GM13977 (cell line): ENCODE results near the gene WDR87.
A peak's percentile ranks its signal among the peaks of the same experiment; 100 is the strongest.

Experiments
- DNase-seq: peaks from one replicate; pipeline ENCODE4 v3.0.0; 2012; ENCODE audit warnings: low spot score
- in situ Hi-C: fragments of 300-500 bp; cut with MboI; formaldehyde crosslinking; loops from one replicate; pipeline ENCODE4 v1.12.0; 2022; ENCODE audit warnings: low sequenced_read_pairs, low pct_unique_long_range_greater_than_20kb, mixed read lengths, inconsistent platforms; ENCODE audit not compliant: unreplicated experiment
- TF ChIP-seq, protein P1 (sequence below): IDR thresholded peaks from 2 replicates; pipeline ENCODE4 v1.5.1; 2012; ENCODE audit warnings: mild to moderate bottlenecking, control low read depth; ENCODE audit not compliant: insufficient read depth; ENCODE audit errors: extremely low read depth, missing control alignments

The WDR87 gene

DNA sequence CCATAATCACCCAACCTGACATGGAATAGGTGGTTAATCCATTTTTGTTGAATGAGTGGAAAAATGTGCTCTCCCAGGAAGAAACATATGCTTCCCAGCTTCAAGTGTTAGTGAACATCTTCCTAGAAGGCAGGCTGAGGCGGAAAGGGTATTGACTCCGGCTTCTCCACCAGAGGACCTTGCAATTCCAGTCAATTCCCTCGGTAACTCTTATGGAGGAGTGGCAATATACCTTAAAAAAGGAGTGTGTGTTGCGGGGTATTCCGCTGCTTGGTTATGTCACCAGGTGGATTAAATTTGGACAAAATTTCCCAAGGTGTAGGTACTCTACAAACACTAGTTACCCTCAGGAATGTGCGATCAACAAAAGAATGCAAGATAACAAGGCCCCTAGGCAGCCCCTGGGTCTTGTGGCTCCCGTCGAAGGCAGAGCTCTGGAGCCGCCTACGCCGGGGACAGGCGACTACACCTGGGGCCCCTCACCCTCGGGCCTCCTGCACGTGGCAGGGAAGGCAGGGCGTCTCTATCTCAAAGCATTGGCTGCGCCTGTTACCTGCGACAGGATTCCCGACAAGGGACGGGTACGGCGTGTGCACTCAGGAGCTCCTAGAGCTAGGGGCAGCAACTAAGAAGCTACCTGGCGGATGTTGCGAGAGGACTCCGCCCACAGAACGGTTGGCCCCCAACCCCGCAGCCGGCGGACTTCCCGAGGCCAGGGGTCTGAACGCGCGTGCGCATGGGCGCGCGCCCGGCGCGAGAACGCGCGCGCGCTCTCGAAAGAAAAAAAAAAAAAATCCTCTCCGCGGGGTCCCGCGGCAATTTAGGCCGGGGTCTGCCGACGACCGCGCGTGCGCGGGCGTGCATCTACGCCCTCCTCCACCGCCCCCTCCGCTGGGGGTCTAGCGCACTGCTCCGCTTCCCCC is at the start of gene WDR87:
WDR87 (minus strand) TSS at position 649 of the 923 bp plus-strand sequence. CDS start 8,355 bp downstream, outside the sequence.
- peak; percentile 71 for DNase-seq
- in situ Hi-C loops = loop anchor here (25.0 kb wide), 2 partner anchors 131 to 431 kb away; partner anchors contain the start of gene CATSPERG
- TF ChIP-seq, protein P1, sequence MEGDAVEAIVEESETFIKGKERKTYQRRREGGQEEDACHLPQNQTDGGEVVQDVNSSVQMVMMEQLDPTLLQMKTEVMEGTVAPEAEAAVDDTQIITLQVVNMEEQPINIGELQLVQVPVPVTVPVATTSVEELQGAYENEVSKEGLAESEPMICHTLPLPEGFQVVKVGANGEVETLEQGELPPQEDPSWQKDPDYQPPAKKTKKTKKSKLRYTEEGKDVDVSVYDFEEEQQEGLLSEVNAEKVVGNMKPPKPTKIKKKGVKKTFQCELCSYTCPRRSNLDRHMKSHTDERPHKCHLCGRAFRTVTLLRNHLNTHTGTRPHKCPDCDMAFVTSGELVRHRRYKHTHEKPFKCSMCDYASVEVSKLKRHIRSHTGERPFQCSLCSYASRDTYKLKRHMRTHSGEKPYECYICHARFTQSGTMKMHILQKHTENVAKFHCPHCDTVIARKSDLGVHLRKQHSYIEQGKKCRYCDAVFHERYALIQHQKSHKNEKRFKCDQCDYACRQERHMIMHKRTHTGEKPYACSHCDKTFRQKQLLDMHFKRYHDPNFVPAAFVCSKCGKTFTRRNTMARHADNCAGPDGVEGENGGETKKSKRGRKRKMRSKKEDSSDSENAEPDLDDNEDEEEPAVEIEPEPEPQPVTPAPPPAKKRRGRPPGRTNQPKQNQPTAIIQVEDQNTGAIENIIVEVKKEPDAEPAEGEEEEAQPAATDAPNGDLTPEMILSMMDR = no peak

GRCh38 chr19:37955986-37956385 is 49.6 kb upstream of the WDR87 start:
- in situ Hi-C loops = no loop called here
- no peak for DNase-seq
- TF ChIP-seq, protein P1 = no peak

GRCh38 chr19:37954421-37954874 is 48.1 kb upstream of the WDR87 start:
- DNase-seq = no peak
- TF ChIP-seq, protein P1 = no peak

DNA sequence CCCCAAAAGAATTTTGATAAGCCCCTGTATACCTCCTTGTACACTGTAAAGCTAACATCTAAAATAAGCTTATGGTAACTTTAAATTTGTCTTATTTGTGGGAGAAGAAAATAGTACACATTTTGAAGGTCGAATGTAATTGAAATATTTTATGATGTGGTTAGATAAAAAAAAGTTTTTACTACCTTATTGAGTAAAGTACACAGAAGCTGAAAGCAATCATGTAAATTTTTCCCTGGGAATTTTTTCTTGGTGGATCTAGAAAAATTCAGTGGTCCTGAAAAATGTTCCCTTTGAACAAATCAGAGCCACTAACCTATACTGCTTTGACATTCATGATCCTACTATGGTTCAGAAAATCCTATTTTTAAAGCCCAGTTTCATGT is 47.5 kb upstream of the WDR87 start:
- DNase-seq = no peak
- in situ Hi-C loops = no loop called here
- TF ChIP-seq, protein P1 = no peak

More at GRCh38 chr19:37954421-37954874, 48.1 kb upstream of the WDR87 start:
- in situ Hi-C loops = no loop called here

DNA sequence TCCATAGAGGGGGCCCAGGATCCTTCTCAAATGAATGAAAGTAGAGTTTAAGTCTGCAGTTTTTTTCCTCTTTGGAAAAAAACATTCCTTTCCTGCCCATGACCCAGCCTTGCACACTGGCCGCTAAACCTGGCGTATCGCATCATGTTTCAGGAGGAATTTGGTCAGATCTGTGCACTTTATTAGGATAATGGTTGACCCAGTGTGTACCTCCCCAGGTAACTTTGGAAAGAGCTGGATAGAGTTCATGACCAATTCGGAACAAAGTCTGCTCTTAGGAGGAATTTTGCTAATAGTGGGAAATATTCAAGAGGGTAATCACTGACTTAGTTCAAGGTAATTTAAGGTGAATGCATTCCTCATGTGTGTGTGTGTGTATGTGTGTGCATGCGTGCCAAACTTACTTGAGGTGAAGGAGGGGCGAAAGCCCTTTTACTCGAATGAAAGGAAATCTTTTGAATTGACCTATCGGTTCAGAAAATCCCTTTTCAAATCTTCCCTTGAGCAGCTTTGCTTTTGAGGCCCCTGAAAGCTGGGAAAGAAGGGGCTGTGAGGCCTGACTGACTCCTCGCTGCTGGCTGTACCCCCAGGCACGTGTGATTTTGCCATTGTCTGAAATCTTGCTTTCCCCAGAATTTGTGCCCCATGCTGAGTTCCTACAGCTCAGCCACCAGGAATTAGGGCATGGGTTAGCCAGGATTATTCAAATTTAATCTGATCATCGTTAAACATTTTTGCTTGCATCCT is 47.0 kb upstream of the WDR87 start:
- TF ChIP-seq, protein P1 = no peak
- in situ Hi-C loops = no loop called here
- no peak for DNase-seq

- TF ChIP-seq, protein P1 = no peak
- no peak for DNase-seq
- in situ Hi-C loops = no loop called here
These were observed 45.4 kb upstream of the WDR87 start for GRCh38 chr19:37951816-37952210.
